Muscle of back (tissue), 11 donors: ENCODE measurements around the gene VPS36. TPM values are rescaled to one million over a fixed set of nuclear protein-coding genes. Genes with fewer than 3 reads are reported as not detected.
"Not testable (repeated sequence)": the region's sequence is repeated elsewhere in the genome, so short reads cannot be mapped to it uniquely, and the experiment has no call there.

Experiments
- DNase-seq, 3 donors: peaks; one replicate each; pipeline versions ENCODE4 v3.0.0 to v3.0.0-alpha.2; 2013
- polyA plus RNA-seq, 10 donors: library from polyadenylated mRNA; unstranded; fragments of 120-200 nt; gene quantifications; one replicate each; pipeline ENCODE4 v1.2.1, GENCODE V29; 2013; ENCODE audit not compliant: insufficient read length in 10 of 10

VPS36 gene
- polyA plus RNA-seq, 10 donors, result 37.2 to 68.0 (median 50.0) TPM

DNA sequence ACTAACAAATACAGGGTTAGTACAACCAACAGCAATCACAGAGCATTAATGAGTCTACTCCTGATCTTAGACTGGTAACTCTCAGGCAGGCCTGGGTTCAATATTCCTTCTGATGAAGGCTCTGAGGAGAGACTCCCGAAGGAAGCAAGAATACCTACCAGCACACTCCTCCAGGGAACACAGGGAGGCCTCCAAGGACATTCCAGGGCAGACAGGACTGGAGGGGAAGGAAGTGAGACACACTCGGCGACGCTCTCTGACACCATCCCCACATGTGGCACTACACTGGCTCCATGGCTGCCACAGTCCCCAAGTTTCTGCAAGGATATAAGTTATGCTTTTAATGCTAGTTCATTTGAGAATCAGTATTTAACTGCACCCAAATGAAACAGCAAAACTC lies 64.6 kb downstream of the VPS36 start:
- no peak for DNase-seq

DNA sequence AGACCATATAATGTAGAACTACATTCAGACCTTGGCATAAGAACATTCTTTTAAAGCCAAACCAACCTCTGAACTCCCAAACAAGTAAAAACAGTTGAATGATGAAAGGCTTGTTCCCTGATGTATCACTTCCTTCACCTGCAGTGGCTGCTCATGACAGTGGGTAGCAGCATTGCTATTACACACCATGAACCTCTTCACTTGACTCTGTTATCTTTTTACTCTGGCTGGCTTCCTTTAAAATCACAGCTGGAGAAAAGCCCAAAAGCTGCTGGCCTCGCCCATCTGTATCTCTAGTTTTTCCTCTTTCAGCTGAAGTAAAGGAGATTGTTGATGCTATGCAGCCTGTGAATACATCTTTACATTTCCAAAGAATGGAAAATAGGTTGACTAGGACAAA lies 67.1 kb downstream of the VPS36 start:
- no peak for DNase-seq

DNA sequence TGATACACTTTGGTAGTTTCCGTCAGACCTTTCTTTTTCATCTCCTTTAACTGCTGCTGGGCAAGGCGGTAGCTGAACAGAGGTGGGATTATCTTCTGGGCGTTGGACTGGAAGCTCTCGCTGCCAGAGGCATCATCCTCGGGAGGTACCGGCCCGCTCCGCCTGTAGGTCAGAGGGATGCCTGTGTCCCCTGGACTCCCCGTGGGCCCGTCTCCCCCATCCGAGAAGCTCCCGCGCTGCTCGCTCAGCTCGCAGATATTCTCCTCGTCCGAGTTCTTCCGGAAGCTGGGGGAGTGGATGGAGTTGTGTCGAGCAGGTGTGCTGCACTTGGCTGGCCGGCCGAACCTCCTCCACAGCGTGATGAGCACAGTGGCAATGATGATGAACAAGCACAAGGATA lies 72.1 kb downstream of the VPS36 start:
- DNase-seq, result no peak

DNA sequence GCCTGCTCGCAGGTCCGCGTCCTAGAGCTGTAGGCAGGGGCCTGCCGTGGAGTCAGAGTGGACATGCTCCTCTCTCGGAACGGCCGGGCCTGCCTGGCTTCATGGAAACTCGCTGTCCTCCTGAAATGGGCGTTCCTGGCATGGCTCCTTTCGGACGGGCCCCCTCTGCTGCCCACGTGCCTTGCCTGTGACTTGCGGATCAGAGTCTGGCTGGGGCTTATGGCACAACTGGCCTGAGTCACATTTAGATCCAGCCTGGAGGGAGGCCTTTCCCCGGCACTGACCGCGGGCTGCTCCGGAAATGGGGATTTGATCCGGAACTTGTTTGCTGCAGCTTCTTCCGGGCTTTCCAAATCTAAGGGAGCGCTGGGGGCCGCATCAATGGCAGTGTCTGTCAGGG lies 72.5 kb downstream of the VPS36 start:
- DNase-seq, result no peak

DNA sequence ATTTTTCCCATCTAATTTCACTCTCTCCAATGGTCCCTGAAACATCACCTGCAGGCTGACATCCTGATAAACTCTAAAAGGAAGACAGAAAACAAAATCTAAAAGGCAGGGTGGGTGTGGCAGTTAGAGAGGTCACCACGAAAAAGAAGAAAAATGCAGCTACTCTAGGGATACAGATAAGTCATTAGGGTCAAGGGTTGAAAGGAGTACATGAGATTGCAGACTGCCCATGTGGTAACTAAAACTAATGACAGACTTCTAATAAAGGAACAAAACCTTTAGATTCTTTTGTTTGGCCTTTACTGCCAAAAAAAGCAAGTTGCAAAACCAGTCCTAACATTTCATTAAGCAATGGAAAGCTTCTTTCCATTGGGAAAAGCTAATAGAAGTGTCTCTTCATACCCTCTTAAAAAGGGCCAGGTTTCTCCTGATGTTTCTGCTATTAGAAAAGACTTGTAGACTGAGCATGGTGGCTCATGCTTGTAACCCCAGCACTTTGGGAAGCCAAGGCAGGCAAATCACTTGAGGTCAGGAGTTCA lies 75.5 kb downstream of the VPS36 start:
- no peak for DNase-seq

DNA sequence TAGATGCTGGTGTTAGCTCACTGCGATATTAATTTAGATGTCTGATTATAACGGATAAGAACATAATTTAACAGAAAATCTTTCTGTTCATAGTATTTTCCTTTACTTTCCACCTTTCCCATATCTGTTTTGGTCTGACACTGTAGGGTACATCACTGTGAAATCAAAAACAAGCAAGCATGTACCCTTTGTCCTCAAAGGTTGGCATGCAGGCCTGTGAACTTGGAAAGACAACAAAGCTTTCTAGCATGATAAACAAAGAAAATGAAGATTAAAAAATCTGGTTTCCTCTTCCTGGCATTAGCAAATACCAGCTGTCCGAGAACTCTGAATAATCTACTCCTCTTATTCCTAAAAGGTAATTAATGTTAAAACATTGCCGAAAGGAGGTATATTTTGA lies 76.0 kb downstream of the VPS36 start:
- no peak for DNase-seq

DNA sequence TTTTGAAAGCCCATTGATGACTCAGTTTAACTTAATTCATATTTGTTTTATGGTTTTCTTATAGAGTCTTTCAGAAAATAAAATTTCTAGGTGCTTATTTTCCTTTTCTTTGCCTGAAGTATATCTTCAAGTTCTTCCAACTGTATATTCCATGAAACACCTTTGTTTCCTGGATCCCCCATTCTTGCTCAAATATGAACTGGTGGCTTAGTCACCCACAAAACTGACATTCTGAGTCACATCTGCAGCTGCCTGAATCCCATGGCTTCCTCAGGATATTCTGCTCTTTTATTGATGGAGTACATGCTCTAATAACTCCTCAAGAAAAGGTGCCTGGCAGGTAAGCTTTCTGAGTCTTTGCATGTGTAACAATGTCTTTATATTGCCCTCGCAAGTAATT lies 77.2 kb downstream of the VPS36 start:
- not testable (repeated sequence) for DNase-seq

DNA sequence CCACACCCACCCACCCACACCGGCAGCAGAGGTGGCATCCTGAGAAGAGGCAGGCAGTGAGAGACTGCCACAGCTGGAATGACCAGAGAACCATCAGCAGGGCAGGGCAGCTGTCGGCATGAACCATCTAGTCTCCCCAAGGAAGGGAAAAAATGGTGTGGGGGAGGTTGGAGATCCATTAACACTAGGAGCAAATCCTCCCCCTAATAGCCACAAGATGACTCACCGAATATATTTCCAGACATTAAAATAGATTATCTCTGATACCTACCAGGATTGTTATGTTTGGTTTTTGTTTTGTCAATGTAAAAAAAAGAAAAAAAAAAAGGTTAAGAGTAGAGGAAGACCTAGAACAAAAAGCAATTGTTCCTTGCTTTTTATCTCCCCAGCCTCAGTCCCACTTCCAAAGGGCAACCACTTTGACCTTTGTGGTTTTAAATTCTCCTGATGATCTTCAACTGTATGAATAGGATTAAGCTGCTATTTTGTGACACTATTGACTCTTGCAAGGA lies 78.6 kb downstream of the VPS36 start:
- DNase-seq, result peak in 2 of 3 donors; percentile 40 to 42

DNA sequence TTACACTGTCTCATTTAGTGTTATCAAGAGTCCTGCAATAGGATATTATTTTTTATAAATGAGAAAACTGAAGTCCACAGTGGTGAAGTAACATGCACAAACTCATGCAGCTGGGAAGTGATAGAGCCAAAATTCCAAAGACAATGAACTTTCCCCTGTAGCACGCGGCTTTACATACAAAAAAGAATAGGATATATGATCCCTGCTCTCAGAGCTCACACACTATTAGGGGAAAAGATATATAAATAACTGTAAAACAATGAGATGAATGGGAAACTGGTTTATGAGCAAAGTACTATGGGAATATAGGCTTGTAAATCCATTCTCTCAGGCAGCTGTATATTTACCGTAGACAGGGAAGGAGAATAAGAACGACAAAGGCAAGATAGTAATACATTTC lies 84.1 kb downstream of the VPS36 start:
- DNase-seq, result peak; percentile 66 to 91 (median 69)

Other genes starting within 250 kb of the VPS36 start
- gene THSD1, start 44.5 kb downstream of the VPS36 start, polyA plus RNA-seq, result 10 to 100 TPM; 16.7 to 25.3 (median 20.8) TPM
- gene CKAP2, start 4.8 kb upstream of the VPS36 start, polyA plus RNA-seq, result 10 to 100 TPM; 30.2 to 50.6 (median 39.0) TPM
- gene HNRNPA1L2, start 191.8 kb upstream of the VPS36 start, polyA plus RNA-seq, result 10 to 100 TPM in 7 of 10 donors, 1 to 10 TPM in 3; 8.3 to 14.5 (median 10.5) TPM
- gene SUGT1, start 202.2 kb upstream of the VPS36 start, polyA plus RNA-seq, result 10 to 100 TPM; 36.4 to 44.6 (median 39.9) TPM